Islet precursor cell (in vitro differentiated cells): ENCODE results near the gene ATP6V1C2.

ENCODE experiments used
- DNase-seq: peaks from one replicate; pipeline ENCODE4 v3.0.0-alpha.2; 2018

The ATP6V1C2 gene, protein sequence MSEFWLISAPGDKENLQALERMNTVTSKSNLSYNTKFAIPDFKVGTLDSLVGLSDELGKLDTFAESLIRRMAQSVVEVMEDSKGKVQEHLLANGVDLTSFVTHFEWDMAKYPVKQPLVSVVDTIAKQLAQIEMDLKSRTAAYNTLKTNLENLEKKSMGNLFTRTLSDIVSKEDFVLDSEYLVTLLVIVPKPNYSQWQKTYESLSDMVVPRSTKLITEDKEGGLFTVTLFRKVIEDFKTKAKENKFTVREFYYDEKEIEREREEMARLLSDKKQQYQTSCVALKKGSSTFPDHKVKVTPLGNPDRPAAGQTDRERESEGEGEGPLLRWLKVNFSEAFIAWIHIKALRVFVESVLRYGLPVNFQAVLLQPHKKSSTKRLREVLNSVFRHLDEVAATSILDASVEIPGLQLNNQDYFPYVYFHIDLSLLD

GRCh38 chr2:10721396-10722251 lies at the start of gene ATP6V1C2:
ATP6V1C2 (plus strand) TSS chr2:10721630; CDS start chr2:10722850, 1,220 bp downstream.
- DNase-seq: peak; percentile 78

- no peak for DNase-seq
These were observed 46.3 kb upstream of the ATP6V1C2 start for GRCh38 chr2:10675131-10675530.

- DNase-seq: no peak
These were observed 43.2 kb upstream of the ATP6V1C2 start for GRCh38 chr2:10678225-10678624.

- no peak for DNase-seq
These were observed 41.2 kb upstream of the ATP6V1C2 start for GRCh38 chr2:10680214-10680613.

DNA sequence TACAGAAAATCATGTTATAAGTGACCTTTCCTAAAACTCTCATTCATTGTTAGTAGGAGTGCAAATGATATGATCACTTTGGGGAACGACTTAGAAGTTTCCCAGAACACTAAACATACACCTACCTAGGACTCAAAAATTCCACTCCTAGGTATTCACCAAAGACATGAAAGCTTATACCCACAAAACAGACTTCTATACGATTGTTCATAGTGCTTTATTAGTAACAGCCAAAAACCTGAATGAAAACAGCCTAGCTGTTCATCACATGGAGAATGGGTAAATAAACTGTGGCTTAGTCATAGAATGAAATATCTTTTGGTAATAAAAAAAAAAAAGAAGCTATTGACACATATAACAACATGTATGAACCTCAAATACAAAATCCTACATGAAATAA lies 40.5 kb upstream of the ATP6V1C2 start:
- no peak for DNase-seq

GRCh38 chr2:10686176-10686730 lies 35.2 kb upstream of the ATP6V1C2 start:
- no peak for DNase-seq

DNA sequence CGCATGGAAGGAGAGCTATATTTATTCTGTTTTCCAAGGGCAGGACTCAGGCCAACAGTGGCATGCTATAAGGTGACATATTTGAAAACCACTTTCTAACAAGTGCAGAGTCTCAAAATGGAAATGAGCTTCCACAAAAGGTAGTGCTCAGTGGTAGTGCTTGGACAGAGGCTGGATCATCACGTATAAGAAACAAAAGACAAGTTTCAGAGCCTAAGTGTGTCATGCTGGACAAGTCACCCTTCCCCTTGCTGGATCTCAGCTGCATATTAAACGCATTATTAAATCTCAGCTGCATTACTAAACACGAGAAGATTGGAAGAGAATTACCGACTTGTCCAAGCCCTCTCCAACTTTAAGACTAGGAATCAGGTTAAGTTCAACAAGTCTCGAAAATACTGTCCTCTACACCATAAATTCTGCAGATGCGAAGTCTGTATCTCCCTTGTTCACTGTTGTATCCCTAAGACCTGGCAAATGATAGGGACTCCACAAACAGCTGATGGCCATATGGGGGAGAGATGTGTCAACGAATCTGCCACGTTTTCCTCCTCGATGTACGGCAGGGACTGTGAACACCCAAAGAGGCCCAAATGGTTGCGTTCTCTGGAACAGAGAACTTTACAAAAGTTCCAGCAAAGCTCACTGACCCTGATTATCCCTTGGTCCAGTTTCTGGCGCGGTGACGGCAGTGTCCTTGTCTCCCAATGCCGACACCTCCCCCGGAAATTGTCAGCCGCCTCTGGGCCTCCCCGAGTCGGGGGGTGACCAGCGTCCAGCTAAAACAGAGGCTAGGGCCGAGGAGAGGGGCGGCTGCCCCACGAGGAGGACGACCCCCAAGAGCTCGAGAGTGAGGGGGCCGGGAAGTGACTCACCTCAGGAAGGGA lies 32.3 kb upstream of the ATP6V1C2 start:
- DNase-seq: no peak

DNA sequence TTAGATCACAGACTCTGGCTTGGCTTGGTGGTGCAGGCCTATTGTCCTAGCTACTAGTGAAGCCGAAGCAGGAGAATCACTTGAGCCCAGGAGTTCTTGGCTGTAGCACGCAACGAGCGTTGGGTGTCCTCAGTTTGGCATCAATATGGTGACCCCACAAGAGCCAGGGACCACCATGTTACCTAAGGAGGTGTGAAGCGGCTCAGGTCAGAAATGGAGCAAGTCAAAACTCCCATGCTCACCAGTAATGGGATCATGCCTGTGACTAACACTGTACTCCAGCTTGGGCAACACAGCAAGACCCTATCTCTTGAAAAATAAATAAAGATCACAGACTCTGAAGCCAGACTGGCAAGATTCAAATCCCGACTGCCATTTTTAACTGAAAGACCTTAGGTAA lies 29.9 kb upstream of the ATP6V1C2 start:
- no peak for DNase-seq

DNA sequence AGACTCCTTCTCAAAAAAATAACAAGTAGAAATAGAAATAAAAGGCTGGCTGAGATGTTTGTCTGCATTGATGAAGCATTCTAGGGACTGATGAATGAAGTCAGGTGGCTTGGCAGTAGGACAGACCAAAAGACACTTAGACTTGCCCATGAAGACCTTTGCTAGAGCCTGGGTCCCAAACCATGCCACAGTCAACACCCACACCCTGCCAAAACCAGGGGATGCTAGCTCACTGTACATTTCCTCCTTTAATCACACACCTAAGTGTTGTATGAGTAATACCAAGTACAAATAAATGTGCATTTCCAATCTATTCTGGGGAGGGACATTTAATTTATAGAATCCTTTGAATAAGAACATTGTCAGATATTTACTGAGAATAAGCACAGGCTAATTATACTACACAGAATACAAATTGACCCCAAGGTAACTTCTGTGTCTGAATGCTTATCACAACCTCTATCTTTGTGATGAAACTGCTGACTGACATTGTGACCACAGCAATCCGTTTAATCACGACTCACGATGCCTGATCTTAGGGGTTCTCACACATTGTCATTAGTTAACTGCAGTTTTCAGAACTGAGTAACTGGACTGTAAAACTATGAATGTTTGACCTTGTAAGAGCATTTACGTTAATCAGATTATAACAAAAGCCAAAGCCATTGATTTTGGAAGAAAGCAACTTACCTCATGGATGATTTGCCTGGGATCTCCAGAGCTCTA lies 21.2 kb upstream of the ATP6V1C2 start:
- no peak for DNase-seq

DNA sequence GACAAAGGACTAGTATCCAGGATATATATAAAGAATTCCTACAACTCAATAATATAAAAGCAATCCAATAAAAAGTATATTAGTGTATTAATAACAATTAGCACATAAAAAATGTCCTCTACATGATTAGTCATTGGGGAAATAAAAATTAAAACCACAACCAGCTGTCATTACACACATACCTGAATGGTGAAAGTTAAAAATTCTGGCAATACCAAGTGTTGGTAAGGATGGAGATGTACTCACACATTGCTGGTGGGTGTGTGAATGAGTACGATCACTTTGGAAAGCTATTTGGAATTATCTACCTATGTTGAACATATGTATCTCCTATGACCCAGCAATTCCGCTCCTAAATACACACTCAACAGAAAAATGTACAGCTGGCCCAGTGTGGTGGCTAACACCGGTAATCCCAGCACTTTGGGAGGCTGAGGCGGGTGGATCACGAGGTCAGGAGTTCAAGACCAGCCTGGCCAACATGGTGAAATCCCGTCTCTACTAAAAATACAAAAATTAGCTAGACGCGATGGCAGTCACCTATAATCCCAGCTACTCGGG lies 17.3 kb upstream of the ATP6V1C2 start:
- no peak for DNase-seq

DNA sequence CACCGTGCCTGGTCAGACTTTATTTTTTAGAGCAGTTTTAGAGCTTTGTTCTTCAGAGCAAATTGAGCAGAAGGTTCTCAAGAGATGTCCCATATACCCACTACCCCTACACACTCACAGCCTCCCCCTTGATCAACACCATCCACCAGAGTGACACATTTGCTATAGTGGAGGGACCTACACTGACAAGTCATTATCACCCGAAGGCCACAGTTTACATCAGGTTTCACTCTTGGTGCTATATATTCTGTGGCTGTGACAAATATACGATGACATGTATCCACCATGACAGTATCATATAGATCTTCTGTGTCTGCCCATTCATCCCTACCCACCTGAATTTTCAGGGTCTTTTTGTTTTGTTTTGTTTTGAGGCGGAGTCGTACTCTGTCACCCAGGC lies 15.4 kb upstream of the ATP6V1C2 start:
- no peak for DNase-seq

DNA sequence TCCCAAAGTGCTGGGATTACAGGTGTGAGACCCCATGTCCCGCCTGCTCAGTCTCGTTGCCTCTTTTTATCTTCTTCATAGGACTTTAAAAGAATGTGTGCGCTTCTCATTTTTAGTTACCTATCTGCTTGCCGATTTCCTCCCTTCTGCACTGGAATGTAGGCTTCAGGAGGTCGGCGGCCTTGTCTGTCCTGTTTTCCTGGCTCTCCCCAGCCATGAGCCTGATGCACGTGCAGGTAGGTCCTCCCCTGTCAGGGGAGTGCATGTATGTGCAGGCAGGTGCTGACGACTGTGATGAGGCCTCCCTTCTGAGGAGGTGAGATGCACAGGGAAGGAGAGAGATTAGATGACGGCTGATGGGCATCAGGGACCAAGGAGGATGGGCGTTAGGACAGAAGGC lies 13.6 kb upstream of the ATP6V1C2 start:
- DNase-seq: no peak

DNA sequence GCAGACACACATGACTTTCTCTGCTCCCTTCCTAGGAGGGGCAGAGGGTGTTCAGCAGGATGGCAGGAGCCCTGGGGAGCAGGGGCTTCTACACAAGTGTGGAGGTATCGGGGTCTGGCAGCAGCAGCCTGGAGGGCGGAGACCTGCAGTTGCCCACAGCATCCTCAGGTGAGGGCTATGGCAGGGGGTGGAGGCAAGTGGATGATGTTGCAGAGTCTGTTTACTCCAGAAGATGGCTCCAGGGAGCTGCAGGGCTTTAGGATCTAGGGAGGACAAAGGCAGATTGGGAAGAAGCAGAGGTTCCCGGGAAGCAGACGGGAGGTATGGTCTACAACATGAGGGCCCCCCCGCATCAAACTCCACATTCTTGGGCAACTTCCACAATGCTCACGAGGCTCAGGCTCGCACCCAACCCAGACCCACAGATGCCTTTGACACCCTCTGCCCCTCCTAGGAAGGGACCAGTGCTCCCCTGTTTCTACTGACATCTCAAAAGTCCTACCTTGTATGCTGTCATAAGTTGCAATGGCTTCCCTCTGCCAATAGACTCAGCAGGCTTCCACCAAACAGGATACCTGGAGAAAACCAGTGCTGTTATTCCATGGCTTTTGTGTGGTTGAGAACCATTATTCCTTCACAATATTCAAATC lies 12.0 kb upstream of the ATP6V1C2 start:
- DNase-seq: peak; percentile 77

DNA sequence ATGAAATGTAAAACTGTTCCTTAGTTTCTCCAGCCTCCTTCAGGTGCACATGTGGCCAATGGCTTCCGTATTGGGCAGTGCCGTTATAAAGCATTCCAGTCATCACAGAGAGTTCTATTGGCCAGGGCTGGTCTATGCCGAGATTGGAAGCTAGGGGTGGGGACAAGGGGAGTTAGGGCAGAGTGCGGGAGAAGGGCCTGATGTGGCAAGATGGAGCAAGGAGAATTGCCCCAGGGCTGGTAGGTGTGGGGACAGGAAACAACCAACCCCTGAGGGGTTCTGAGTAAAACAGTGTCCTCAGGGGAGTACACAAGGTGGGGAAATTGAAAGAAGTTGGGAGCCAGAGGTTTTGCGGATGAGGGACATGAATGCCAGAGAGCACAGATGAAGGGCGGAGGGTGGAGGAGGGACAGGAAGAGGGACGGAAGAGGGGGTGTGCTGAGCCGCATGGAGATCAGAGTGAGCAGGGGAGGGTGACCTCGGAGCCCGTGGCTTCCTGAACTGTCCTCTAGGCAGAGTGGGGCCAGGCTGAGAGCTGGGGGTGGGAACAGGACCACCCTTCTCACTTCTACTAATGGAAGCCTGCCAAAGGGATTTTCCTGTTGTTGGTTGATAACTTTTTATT lies 9.1 kb upstream of the ATP6V1C2 start:
- no peak for DNase-seq

- no peak for DNase-seq
These were observed 4.8 kb upstream of the ATP6V1C2 start for GRCh38 chr2:10716581-10716980.

DNA sequence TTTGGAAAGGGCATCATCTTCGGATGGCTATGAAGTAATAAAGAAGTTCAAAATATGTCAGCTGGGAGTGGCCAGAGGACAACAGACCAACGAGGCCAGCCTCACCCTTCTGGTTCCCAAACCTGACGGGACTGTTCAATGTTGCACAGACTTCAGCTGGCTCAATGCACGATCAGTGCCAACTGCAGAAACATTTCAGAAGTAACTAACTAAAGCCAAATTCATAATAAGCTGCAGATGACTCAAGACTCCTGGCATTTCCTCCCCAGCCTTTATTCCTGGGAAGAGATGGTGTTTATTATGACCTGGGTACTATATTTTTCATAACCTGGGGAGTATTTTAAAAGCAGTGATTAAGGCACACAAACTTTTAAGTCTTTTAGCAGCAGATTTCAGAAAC lies 3.8 kb upstream of the ATP6V1C2 start:
- DNase-seq: no peak

GRCh38 chr2:10720306-10720705 lies 1.1 kb upstream of the ATP6V1C2 start:
- no peak for DNase-seq

DNA sequence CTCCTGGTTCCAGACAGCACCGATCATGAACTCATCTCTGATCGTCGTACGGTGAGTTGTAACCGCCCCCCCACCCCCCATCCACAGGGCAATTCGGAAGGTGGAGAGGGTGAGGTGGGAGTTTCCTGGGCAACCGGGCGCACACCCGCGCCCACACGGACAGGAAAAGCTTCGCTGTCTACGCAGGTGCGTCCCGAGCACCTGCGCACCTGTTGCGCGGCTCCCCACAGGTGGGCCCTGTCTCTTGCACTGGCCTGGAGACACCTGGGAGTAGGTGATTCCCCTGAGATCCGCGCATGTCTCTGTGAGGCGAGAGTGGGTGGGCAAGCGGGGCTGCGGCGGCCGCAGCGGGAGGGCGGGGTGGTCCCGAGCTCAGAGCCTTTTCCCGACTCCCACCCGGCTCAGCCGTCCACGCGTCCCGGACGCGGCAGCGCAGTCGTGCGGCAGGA lies 459 bp upstream of the ATP6V1C2 start:
- no peak for DNase-seq

DNA sequence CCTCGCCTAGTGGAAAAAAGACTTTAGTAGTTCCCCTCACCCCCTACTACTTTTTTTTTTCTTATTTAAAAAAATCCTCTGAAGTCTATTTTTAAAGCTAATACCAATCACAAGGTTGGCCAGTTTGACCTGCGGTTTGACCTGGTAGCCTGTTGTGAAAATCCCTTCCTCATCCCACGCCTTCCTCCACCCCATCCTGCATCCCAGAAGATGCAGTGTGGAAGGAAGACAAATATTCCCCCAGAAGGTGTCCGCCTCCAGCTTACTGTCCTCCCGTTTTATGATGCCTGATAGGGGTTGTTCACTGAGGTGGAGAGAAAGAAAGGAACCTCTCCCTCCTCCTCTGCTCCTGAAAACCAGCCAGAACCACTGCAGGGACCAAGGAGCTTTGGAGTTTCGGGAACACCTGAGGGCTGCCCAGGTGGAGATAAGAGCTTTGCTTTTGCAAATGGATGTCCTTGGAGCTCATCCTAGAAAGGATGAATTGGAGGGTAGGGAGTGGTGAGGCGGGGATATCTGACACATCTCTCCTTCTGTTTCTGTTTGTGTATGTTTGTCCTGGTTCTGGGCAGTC lies 909 bp downstream of the ATP6V1C2 start:
- DNase-seq: no peak

- no peak for DNase-seq
These were observed 11.6 kb downstream of the ATP6V1C2 start for GRCh38 chr2:10732924-10733565.
